Inferior parietal cortex (tissue), 1 donor: ENCODE results near the gene SYK.
"Not testable (repeated sequence)": the region's sequence is repeated elsewhere in the genome, so short reads cannot be mapped to it uniquely, and the experiment has no call there.

Experiments
- DNase-seq: peaks from one replicate; pipeline ENCODE4 v3.0.0-alpha.2; 2016; ENCODE audit errors: extremely low spot score

SYK gene

DNA sequence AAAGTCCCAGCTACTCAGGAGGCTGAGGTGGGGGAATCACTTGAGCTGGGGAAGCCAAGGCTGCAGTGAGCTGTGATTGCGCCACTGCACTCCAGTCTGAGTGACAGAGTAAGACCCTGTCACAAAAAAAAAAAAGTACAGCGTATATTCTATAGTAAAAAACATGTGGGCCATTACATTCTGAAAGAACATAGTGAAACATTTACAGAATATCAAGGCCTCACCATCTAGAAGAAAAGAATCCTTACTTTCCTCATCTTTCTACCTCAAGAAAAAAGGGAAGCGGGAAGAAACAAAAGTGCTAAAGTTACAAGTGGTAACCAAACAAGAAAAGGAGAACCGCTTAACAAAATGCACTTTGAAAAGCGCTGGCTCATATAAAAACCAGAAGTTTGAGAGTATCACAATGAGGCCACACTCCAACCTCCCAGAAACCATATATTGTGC lies 5.7 kb upstream of the SYK start:
- no peak for DNase-seq

DNA sequence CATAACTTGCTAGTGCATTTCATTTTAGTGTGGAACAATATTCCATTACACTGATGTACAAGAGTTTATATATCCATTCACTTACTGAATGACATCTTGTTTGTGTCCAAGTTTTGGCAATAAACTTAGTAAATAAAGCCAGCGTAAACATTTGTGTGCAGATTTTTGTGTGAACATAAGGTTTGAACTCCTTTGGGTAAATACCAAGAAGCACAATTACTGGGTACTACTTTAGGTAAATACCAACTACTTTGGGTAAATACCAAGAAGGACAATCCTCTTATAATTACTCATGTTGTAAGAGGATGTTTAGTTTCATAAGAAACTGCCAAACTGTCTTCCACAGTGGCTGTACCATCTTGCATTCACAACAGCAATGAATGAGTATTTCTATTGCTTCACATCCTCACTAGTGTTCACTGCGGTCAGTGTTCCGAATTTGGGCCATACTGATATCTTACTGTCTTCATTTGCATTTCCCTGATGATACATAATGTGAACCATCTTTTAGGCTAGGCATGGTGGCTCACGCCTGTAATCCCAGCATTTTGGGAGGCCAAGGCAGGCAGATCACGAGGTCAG lies 2.3 kb upstream of the SYK start:
- no peak for DNase-seq

DNA sequence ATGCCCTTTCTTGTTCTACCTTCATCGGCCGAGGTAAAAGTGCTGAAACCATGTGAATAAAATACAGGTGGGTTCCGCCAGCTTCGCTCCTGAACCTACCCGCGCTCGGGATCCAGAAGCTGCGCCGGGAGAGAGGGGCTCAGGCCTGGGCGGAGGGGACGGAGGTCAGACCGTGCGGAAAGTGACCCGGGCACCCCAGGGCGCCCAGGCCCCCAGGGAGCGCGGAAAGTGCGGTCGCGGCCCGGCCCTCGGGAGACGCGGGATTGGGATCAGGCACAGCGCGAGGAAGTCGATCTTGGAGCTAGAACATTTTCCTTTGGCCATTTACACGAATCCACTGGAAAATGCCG lies 329 bp downstream of the SYK start:
- no peak for DNase-seq

DNA sequence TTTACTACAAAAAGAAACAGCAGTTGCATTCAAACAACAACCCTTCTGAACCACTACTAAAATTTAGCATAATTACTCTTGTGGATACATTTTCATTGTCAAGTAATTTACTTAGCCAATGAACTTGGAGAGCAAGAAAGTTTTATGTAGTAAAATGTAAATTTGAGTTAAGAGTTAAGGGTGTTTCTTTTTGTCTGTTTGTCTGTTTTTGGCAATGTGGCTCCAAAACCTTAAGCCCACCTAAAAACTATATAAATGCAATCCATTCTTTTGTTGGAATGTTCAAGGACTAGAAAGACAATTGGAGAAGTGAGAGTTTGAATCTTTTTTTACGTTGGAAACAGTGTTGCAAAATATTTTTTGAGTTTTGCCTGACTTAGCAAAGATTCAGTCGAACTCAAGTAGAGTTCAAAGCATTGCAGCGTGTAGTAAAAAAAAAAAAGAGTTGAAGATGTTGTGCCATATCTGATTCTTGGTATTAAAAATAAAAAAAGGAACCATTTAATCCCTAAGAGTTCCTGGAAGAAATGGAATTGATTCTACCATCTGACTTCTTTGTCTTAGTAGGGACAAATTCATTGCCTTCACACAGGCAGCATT lies 867 bp downstream of the SYK start:
- no peak for DNase-seq

DNA sequence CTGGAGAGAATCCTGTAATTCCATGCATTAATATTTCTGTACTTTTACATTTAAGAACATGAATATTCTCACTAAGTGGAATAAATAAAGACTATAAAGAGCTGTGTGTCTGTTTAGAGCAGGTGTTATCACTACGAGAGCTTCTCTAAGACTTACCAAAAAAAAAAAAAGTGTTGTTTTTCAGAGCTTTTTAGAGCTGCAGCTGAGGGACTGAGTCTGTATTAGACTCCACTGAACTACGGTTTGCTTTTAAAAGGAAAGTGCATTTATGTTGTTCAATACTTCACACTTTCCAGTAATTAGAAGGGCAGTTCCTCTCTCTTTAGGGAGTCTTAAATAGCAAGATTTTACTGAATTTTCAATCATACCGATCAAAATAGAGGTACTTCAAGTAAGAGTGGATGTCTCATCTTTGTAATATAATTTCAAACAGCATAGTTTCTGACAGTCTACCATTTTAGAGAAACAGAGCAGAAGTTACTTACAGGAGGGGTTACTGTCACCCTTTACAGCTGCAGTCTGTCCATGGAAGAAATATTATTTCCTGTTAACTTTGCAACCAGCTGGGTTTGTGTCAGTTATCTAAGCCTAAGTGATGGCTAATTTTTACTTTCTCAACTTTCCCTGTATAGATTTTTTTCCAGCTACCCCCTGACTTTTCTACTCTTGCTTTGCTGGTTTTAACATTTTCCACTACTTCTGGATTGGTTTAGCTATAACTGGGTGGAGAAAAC lies 2.4 kb downstream of the SYK start:
- no peak for DNase-seq

DNA sequence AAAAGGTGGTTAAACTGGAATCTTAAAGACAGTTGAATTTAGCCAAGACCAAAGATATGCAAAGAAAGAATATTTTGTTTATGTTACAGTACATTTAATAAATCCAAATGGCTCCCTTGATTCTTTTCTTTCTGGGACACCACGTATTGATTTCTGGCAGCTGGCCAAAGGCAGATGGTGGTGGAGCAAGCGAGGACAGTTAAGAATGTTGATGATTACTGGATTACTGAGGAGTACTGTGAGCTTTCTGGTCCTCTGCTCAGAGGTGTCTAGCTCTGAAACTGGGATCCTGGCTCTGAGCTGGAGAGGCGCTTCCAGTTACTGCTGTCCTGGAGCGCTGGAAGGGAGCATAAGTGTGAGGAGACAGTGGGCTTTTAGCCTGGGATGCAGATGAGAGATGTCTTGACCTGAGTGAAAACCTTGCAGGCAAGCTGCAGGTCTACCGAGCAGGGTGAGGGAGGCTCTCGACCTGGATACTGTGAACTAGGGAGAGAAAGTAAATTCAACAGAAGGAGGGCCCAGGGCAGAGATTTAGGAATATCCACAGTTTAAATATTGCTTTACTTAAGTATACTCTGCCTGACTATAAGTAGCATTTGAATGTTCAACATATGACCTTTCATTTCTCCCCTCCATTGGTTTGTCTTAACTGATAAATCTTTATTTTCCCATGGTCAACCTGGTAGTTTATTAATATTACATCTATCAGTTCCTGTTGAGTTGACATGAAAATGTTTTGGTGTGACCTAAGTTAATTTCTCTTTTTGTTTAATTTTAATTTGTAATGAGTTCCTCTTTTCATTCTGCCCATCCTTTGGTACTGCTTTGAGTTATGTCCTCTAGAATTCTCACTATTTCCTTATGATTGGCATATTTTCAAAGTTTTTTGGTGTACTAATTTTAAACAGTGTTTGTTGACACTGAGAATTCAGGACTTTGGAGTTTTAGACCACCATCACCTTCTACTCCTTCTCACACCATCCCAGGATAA lies 3.7 kb downstream of the SYK start:
- no peak for DNase-seq

DNA sequence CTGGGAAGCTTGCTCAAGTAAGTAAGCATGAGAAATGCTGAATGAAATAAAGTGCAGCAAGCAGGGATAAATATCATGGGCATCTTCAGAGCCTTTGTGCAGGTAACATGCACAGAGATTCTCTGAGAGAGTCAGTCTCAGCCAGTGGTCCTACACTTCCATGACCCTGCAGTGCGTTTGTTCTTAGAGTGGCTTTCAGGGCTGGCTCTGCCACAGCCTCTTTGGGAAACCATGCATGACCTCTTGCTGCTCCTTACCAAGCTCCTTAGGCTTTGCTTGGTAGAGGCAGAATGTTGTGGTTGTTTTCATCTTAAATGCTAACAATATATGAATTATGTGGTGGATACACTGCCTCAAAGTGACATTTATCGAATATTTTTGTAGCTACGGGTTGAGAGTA lies 5.4 kb downstream of the SYK start:
- no peak for DNase-seq

DNA sequence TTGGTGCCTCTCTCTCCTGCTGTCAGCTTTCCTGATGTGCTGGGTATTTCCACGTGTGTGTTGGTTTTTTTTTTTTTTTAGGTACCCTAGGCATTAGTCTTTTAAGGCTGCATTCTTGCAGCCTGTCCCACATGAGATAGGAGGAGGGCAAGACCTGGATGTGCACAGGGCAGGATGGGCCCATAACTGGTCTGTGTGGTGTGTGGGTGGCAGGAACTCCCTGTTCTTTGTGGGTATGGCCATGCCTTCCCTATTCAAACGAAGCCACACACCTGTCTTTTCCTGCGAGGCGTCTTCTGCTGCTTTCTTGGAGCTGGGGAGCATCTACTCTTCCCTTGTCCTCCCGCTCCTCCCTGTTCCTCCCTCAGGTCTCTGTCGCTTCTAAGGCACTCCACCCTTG lies 6.8 kb downstream of the SYK start:
- DNase-seq: no peak

DNA sequence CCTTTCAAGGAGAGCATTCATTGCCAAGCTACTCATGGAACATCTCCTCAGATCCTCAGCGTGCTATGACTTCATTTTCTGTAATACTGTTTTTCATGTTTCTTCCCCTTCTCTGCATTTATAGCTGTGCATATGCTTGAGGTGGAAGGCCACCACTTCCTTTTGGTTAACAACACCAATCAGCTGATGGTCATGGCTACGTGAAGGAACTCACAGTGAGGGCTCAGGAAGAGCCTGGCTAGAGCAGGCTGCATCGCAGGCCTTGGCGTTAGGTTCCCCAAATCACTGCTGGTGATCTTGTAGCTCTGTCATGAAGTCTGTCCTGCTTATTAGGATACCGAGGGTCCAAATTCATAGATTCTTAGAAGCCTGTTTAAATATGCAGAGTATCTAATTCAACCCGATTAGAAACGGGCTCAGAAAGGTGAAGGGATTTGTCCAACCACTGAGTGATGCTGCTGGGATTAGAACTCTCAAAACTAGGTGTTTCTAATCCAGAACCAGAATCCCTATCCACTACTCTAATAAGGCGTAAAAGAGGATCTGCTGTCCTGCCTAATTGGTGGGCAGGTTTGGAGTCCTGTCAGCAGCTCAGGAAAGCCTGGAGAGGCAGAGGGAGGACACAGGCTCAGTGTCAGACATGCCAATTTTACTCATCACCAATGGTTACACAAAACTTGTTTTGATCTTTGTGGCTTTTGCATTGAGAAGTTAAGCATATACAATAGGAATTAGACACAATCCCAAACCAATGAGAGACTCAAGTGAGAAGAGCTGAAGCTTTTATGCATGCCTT lies 7.5 kb downstream of the SYK start:
- no peak for DNase-seq

DNA sequence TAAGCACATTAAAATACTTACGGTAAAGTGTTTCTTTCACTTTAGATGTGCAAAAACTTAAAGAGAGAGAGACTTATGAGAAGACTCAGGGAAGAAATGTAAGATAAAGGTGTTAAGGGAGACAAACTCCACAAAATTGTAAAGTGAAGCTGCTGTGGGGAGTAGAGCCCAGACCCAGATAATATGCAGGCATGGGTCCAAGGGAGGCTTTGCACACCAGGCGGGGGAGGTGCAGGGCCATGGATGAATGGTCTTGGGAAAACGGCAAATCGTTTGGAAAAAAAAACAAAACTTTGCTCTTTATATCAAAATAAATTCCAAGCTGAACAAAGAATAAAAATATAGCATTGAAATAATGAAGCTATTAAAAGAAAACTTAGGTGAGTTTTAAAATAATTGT lies 9.1 kb downstream of the SYK start:
- no peak for DNase-seq

DNA sequence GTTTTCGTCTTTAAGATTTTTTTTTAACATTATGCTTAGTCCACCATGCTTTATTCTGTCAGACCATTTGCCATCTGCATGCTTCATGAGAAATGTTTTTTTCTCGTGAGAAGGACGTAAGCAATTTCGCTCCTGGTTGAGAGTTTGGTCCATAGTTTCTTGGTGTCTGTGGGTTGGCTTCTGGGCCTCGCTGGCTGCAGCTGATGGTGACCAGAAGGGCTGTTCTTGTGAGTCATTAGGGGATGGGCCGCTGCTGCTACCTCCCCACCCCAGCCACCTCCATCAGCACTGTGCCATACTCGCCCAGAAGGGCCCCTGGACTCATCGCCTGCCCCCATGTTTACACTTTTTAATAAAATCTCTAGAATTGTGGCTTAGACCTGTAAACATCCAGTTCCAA lies 11.4 kb downstream of the SYK start:
- DNase-seq: no peak

DNA sequence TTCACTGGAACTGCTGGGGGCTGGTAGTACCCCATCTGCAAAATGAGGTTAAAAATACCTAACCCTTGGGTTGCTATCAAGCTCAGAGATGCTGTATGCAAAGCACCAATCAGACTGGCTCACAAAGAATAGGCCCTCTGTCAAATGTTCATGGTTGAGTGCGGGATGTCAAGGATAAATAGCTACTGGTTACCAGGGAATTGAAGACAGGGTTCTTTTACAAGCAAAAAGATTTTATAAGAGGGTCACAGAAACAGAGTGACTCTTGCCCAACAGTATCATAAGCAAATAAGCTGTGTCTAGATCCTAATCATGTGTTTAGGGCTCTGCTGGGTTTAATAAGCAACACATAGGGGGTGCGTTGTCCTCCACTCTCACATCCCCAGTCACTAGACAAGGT lies 11.9 kb downstream of the SYK start:
- no peak for DNase-seq

DNA sequence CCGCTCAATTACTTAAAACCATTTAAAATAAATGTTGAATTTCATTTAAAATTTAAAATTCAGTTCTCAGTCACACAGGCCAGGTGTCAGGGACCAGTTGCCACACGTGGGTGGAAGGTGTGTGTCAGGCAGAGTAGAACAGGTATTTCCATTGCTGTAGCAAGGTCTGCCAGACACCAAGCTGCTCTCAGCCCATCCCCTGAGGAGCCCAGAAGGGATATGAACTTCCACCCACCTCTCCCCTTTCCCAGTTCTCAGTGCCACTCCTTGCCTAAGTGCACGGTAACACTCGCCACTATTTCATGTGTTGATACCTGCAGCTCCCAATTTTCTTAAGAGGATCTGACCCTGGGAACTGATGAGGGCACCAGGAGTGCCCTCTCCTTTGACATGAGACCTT lies 12.7 kb downstream of the SYK start:
- no peak for DNase-seq

DNA sequence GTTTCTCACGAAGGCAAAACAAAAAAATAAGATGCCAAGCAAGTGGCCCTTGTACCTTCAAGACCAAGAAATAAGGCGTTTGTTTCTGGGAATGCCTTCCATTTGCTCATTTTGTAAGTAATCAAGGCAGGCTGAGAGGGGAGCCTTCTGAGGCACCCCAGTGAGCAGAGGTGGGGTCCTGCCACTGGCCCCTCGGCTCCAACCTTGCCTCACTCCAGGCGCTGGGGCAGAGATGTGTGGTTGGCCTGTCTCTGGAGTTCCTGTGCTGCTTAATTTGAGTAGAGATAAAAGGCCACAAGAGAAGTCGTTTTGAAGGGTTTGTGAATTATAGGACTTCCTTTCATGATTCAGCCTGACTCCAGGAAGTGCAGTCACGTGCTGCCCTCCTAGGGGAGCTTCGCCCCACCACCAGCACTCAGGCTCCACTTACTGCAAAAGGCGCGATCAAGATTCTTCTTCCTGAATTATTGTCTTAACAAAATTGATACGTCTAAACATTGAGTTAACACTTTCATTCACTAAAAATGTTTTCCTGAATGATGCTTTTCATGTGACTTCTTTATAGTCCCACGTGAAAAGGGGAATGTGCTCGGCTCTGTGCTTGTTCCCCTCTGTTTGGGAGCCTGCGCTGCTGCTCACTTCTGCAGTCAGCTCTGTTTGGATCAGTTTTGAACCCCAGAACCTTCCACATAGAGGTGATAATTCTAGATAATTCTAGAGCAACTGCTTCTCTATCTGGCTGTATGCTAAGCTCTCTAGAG lies 13.7 kb downstream of the SYK start:
- DNase-seq: no peak

DNA sequence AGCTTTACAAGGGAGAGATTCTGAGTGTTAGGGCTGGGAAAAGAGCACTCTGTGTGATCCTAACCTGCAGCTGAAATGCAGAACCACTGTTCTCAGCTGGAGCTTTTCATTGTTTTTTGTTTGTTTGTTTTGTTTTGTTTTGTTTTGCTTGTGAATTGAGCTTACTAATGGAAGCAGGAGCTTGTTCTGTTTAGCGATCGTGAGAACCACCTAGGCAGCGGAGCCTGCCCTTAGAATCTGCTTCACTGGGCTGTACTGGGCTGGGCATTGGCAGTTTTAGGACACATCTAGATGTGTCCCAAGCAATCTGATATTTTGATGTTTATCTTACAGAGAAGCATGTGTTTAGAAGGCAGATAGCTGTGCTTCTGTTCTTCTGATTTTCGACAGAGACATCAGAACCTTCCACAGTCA lies 14.3 kb downstream of the SYK start:
- DNase-seq: no peak

DNA sequence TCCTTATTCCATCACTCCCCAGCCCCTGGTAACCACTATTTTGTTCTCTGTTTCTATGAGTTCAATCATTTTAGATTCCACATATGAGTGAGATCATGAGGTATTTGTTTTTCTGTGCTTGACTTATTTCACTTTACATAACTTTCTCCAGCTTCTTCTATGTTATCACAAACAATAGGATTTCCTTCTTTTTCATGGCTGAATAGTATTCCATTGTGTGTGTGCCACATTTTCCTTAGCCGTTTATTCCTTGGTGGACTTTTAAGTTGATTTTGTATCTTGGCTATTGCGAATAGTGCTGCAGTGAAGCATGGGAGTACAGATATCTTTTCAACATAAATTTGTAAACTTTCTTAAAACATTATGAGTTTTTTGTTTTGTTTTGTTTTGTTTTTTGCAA lies 15.1 kb downstream of the SYK start:
- no peak for DNase-seq

DNA sequence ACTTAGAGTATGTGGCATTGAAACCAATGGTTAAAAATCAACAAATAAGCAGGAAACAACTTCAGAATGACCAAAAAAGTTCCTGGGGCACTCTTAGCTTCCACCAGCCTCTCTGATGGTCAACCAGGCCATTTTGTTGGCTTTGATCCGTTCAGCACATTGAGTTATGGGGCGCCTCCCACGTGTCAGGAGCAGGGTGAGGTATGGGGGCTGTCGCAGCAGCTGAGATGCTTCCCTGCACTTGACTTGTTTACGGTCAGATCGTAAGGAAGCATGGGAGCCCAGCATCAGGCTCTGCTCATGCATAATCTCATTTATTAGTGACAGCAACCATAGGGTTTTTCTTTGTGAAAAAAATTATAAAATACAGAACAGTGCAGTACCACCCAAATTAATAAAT lies 16.7 kb downstream of the SYK start:
- DNase-seq: no peak

DNA sequence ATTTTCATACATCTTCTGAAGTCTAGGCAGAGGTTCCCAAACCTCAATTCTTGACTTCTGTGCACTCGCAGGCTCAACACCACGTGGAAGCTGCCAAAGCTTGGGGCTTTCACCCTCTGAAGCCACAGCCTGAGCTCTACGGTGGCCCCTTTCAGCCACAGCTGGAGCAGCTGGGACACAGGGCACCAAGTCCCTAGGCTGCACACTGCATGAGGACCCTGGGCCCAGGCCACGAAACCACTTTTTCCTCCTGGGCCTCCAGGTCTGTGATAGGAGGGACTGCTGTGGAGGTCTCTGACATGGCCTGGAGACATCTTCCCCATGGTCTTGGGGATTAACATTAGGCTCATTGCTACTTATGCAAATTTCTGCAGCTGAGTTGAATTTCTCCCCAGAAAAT lies 18.8 kb downstream of the SYK start:
- not testable (repeated sequence) for DNase-seq

DNA sequence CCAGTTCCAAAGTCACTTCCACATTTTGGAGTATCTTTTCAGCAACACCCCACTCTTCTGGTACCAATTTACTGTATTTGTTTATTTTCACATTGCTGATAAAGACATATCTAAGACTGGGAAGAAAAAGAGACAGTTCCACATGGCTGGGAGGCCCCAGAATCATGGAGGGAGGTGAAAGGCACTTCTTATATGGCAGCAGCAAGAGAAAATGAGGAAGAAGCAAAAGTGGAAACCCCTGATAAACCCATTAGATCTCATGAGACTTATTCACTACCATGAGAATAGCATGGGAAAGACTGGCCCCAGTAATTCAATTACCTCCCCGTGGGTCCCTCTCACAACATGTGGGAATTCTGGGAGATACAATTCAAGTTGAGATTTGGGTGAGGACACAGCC lies 19.6 kb downstream of the SYK start:
- DNase-seq: not testable (repeated sequence)

DNA sequence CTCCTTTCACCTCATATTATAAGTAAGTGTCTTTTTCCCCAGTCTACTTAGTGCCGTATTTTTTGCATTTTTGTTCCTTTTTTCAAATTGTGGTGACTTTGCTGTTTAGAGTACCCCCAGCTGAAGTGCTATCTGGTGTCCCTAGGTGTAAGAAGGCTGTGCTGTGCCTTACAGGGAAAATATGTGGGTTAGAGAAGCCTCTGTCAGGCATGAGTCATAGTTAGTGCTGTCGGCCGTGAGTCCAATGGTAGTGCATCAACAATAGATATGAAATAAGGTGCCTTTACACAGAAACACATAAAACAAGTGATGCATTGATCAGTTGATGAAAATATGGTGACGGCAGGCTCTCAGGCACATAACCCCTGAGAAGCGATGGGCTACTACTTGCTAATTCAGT lies 20.1 kb downstream of the SYK start:
- no peak for DNase-seq

DNA sequence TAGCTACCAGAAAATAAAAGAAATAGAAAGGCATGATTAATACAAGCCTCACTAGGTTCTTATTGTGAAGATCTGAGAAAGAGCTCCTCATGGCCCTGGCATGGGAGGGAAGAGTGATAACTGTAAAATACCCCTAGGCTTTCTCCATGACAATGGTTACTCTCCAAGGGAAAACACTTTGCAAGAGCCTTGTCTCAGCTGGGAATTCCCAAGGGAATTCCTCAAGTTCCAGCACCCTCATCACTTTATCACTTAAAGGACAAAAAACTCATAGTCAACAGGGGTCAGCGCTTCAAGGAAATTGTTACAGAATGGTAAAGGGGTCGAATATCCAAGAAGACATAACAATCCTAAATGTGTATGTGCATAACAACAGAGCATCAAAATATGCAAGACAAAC lies 21.2 kb downstream of the SYK start:
- DNase-seq: no peak
